Measurements from ENCODE around the gene RYK.
"Not testable (repeated sequence)": the region's sequence is repeated elsewhere in the genome, so short reads cannot be mapped to it uniquely, and the experiment has no call there.

RYK gene

DNA sequence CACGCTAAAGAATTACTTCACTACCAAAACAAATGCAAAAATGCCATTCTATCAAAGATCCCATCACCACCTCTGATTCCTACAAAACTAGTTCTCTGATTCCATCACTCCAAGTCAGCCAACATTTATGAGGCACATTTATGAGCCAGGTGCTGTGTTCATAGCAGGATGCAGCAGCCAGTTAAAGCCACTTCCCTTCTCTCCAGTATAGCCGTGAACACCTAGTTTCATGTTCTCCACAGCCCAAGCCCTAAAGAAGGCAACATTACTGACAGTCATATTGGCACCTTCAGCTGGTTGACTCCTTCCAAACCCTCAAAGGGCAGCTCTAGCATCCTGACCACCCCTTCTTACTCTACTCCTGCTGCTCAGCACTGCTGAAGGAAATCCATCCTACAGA lies 36.4 kb downstream of the RYK start:
- DNase-seq = no peak

DNA sequence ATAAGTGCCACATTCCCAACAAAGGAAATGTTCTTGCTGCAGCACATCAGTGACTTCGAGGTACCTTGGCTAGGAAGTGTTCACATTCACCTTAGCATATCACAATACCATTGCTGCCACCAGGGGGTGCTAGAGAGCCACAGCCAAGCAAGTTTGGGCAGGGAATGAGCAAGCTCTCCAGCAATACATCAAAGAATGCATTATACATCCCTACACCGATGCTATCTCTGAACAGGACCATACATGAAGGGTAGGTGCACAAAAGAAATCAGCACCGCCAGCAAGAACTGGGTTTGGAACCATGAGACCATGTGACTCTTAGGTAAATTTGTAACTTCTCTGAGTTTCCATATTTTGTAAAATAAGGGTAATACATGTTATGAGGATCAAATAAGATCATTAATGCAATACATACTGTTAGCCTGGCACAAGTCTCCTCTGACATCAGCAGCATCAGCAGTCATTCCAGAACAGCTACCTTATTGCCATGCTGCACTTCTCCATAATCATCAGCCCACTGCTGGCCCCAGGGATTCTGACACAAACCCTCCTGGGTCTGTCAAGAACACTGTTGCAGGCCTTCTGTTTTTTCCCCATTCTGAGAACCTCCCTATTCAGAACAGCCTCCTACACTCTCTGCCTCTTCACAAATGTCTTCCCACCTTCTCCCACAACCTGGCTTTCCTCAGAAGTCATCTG lies 37.5 kb downstream of the RYK start:
- DNase-seq = peak; percentile 48 to 78

DNA sequence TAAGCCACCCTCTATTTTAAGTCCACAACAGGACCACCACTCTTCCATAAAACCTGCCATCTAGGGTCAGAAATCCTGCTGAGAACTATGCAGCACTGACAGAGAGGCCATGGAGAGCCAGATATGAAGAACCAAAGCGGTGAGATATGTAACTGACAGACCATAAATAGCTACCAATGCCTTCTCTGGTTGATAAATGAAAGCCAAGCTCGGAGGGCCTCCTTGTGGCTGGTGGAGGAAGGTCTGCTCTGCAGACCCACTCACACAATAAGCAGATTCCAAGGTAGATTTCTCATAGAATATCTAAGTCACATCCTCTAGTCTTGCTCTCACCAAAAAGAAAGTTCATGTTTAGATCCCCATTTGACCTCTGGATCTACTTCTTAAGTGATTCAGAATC lies 38.9 kb downstream of the RYK start:
- DNase-seq = peak in 1 of 2 donors; percentile 34

DNA sequence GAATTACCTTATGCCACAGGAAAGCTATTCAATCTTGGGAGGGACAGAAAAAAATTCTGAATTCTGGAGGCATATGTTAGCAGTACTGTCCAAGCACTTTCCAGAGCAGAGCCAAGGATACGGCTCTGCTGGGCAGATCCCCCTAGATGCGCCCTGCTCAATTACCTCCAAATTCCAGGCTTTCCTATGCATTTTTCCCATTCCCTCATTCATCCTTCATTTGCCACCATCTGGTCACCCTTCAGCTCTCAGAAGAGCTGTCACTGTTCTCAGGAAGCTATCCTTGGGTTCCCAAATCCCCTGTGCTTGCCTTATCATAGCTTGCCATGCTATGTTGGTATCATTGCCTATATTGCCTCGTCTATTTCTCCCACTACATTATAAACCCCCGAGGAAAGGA lies 45.2 kb downstream of the RYK start:
- no peak for DNase-seq

DNA sequence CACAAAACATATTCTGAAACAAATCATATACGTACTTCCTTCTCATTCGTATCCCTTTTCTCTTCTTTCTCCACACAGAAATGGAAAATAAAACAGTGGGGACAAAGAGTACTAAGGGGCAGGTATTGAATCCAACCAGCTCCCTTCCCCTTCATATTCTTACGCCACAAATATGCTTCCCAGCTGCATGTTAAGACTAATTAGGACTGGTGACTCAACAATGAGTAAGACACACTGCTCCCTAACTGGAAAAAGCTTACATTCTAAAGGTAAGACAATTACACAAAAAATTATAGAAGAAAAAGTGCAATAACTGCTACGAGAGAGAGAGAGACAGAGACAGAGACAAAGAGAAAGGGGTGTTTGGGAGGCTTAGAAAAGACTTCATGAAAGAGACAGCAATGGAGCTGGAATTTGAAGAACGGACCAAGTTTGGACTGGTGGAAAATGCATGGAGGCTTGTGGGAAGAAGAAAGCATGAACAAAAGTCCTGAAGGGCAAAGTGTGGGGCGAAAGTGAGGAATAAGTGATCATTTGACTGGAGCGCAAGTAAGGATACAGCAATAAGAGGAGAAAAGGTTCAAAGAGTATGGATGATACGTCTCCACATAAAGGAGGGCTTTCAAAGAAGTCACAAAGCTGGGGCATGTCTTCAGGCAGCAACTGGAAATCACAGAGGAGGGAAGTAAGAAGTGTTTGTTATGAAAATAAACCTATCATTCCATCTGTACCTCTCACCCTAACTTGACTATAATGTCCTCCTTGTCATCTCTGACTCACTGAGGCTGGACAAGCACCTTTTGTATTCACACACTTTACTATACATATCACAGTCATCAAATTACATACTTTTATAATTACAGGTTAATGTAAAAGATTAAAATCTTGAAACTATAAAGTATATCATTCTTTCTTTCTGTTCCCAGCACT lies 49.2 kb downstream of the RYK start:
- no peak for DNase-seq

DNA sequence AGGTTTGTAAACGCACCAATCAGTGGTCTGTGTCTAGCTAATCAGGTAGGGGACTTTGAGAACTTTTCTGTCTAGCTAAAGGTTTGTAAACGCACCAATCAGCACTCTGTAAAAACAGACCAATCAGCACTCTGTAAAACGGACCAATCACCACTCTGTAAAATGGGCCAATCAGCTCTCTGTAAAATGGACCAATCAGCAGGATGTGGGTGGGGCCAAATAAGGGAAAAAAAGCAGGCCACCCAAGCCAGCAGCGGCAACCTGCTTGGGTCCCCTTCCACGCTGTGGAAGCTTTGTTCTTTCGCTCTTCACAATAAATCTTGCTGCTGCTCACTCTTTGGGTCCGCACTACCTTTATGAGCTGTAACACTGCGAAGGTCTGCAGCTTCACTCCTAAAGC lies 50.8 kb downstream of the RYK start:
- not testable (repeated sequence) for DNase-seq

DNA sequence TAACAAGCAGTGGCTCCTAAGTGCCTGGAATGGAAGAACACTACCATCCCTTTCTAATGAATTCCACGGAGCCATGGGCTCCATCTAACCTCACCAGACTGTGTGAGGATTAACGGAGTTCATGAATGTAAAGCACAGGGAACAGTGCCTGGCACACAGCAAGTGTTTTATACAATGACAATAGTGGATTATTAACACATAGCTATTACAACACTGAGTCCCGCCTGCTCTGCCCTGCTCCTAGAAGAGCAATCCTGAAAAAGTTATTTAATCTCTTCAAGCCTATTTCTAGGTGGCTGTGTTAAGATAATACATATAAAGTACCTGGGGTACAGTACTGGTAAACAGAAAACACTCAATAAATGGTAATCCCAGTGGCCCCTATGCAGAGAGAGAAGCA lies 51.4 kb downstream of the RYK start:
- no peak for DNase-seq

DNA sequence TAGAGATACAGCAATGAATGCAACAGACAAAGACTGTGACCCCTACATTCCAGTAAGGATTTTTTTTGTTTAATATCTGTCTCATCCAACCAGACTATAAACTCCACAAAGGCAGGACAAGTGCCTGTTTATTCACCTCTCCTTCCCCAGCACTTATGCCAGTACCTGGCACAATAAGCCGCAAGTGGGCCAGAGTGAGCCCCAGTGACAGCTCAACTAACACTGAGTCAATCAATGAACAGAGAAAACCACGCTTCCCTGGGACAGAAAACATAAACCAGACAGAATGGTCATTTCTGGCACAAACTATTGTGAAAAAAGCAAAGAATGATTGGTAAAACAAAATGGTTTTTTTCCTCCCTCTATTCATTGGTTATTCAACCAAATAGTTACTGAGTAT lies 52.2 kb downstream of the RYK start:
- DNase-seq = no peak

DNA sequence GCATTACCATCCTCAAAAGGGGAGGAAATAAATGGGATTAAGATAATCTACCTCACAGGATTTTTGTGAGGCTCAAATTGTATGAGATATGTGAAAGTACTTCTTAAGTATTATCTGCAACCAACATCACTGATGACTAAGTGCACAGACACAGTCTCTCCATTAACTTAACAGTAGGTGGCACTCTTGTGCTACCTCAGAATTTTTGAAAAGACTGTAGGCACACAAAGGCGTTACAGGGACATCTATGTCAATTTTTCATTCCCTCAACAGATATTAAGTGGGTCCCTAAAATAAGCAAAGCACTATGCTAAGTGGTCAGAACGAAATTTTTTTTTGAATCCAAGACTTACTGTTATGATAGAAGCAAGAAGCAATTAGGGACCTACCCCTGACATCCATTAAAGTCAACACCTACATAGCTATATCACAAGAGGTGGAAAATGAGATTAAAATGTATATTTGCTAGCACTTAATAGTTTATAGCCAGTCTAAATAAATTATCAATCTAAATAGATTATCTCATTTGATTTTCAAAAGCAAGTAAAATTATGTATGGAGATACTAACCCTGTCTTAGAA lies 52.9 kb downstream of the RYK start:
- DNase-seq = peak in 1 of 2 donors; percentile 37

DNA sequence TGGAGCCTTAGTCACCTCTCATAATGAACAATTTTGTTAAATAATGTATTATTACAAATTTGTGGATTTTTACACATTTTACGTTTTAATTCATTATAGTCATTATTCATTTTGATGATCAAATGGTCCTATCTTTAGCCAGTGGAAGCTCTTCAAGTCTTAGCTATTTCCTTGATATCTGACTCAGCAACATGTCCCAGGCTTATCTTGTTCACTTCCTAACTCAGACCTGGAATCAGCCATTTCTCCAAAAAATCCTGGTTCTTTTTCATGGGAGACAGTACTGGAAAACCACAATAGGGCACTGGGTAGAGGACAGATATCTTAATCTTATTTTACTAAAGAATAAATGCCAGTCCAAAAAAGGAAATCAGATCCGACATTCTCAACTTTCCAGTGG lies 56.4 kb downstream of the RYK start:
- DNase-seq = no peak

DNA sequence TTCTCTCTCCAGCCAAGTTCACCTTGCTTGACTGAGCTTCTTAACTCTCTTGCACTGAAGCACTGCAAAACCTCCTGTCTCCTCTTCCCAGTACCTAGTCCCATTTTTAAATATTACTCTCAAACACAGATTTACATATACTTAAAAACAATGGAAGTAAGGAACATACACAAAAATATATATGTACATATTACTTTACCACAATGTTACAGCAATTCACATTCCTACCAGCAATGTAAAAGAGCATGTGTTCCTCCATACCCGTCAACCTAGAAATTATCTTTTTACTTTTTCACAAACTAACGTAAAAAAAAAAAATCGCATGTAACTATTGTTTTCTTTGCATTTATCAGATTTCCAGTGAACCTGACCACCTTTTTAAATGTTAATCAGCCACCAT lies 60.4 kb downstream of the RYK start:
- DNase-seq = no peak

DNA sequence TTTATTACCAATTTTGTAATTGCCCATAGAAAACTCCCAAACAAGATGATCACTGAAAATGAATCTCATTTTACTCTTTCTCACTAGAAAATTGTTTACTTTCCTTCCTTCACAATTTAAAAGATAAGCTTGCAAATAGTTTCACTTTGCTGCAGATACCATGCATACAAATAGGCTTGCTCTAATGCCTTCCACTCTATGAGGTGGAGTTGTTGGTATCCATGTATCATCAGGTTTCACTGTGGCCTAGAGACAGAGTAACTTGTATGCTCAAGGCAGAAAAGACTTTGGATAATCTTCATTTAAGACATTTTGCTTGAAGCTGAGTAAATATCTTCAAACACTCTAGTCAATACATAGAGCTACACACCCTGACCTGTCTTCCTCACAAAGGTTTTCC lies 60.8 kb downstream of the RYK start:
- no peak for DNase-seq

DNA sequence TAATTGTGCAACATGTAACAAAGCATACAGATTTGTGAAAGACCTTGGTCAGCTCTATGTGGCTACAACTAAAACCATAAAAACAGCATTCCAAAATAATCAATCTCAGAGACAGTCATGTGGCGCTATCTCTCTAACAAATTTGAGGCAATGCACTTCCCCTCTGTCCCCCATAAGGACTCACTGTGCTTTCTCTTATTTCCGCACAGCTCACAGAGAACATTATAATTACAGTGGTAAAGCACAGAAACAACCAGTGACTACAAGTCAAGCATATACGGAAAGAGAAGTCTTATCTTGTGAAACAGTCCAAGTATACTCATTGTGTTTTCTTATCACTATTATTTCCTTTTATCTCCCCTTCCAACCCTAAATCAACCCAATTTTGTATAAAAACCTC lies 64.3 kb downstream of the RYK start:
- DNase-seq = no peak

DNA sequence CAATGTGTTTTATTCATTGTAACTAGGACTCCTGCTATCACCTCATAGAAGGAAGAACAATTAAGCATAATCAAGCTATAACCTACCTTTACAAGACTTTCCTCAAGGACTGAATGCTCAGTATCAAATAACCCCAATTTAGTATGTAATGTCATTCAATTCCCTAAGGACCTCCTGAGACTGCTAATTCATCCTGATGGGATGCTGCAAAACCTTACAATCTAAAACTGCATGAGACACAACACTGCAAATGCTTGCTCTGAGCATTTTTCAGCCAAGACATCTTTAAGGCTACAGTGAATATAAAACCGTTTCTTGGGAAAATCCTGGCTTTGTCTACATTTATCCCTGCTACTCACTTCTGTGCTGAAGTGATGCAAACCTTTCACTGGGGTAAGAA lies 69.9 kb downstream of the RYK start:
- no peak for DNase-seq

DNA sequence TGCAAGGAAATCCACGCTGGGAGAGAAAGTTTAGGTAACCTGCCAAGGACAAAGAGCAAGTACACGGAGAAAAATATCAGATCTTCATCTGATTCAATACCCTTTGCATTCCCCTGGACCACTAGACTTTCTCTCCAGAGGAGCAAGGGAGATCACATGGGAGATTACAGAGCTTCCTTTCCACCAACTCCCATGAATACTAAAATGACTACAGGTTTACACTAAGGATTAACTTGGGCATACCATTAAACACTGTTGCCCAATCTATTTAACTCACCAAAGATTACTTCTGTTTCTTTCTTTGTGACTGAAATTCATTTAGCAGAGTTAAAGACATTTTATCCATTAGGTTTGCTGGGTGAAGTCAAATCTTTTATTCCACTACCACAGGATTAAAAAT lies 71.2 kb downstream of the RYK start:
- DNase-seq = no peak

DNA sequence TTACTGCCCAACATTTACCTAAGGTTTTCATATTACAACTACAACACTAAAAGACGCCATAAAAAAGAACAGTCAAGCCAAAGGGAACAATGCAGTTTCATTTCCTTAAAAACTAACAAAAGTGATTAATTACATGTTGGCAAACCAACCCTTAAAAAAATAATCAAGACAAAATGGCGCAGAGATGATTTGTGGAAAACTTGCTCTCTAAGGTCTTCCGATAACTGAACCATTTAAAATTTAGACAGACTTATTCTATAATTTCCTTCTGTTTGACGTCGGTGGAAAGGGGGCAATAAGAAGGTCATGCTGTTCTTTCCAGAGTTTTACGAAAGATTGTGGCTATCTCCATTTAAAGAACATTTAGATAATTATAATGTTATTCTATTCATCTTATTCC lies 87.6 kb downstream of the RYK start:
- DNase-seq = no peak

DNA sequence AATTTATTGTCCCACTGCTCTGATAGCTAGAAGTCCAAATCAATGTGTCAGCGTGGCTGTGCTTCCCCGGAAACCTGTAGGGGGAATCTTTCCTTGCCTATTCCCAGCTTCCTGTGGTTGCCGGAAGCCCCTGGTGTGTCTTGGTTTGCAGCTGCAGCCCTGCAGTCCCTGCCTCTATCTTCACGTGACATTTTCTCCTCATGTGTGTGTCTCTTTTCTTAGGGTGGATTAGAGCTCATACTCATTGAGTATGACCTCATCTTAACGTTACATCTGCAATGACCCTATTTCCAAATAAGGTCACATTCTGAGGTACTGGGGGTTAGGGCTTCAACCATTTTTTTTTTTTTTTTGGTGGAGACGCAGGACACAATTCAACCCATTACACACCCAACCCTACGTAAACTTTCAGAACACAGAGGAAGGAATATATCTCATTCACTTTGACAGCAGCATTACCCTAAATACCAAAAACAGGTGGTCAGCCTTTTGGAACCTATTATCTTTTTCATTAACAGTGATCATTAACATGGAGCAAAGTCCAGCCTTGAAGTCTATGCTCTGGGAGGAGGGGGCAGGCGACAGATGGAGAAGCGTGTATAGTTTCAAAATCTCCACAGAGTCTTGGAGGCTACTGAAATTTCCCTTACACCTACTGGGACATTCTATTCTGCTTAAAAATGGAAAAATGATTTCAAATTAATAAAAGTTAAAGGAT lies 88.6 kb downstream of the RYK start:
- no peak for DNase-seq

DNA sequence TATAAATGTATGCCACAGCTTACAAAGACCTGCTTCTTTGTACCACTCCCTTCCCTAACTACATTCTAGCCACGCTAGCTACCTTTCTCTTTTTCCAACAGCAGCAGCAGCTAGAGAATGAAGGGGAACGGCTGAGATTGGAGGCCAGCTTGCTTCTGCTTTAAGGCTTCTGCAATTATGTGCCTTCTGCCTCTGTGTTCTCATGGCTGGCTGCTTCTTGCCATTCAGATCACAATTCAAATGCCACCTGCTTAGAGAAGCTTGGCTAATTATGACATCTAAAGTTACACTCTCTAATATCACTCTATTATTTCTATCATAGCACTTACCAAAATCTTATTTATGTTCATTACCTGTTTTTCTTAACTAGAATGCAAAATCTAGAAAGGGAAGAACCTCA lies 95.2 kb downstream of the RYK start:
- DNase-seq = no peak

DNA sequence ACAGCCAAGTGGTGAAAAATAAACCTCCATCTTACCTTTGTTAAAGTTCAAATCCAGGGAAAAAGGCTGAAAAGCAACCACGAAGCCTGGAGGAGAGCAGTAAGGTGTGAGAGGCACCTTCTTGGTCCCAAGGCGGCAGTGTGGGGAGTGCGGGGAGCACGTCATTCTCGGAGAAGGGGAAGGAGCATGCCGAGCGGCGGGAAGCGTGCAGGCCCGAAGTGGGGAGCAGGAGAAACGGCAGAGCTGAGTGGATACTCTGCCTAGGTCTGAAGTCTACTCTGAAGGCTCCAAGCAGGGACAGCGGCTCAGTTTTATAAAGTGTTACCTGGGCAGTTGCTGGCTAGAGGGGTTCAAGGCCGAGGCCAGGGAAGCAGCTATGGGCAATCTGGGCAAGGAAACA lies 96.9 kb downstream of the RYK start:
- DNase-seq = no peak

DNA sequence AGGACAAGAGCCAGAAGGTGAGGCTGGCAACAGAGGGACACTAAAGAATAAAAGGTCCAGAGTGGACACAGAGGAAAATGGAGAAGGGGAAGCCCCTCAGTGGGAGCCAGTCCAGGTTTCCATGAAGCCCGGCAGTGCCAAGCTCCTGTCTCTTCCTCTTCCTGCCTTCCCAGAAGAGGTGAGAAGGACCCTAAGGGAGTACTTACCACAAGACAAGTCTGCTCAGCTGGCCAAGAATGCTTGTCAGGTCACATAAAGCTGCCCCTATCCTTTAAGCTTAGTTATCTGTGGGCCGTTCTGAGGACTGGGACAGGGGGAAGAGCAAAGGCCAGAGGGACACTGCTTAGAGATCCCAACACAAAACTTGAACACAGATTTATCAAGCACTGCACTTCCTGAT lies 100.2 kb downstream of the RYK start:
- no peak for DNase-seq

DNA sequence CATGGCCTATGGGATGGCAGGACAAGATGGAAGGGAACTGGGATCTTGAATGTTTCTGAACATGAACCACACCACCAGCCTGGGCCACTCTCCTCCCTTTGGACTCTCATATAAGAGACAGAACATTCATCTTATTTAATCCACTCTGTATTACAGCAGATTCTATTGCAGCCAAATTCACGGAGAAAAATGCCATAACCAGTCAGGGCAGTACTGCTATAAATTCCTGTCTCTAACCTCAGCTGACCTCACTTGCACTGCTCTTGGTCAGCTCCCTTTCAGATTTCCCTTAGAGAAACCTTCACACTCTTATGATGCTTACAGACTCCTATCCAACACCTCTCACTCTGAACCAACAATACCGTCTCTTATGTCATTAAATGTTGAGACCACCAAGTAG lies 101.4 kb downstream of the RYK start:
- DNase-seq = no peak

DNA sequence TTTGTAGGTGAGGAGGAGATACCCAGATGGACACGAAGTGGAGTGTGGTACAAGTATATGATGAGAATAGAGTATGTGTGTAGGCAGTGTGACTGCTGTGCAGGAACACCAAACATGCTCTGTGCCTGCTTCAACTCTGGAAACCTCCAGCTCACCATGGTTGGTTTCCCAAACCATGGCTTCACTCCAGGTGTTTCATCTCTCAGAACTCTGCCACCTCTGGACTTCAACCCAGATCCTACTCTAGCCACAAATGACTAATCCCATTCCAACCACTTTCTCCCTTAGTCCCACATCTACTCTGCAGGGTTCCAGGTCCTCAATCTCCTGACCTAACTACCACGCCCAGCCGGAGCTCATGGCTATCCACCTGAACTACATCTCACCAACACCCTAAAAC lies 102.1 kb downstream of the RYK start:
- DNase-seq = no peak

DNA sequence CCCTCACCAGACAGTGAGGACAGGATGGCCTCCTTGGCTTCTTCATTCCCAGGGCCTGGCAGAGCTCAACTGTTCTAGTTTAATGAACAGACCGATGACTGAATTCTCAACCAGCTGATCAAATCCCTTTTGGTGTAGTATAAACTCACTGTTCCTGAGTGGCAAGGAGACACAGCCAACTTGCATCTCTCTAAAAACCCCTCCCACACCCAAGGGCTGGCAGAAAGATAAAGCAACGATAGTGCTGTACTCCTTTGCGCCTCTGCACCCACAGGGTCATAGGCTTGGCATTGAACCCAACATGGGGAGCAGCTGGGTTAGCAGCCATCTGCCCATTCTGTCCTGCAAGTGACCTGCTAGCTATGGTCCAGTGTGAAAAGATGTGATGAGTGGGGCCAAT lies 103.2 kb downstream of the RYK start:
- DNase-seq = no peak

Measured in hippocampal formation (tissue), 2 donors.